Measurements from ENCODE around the gene CD58.

Gene CD58

GRCh38 chr1:116465845-116466685, 104.8 kb downstream of the CD58 start:
- no peak for DNase-seq

DNA sequence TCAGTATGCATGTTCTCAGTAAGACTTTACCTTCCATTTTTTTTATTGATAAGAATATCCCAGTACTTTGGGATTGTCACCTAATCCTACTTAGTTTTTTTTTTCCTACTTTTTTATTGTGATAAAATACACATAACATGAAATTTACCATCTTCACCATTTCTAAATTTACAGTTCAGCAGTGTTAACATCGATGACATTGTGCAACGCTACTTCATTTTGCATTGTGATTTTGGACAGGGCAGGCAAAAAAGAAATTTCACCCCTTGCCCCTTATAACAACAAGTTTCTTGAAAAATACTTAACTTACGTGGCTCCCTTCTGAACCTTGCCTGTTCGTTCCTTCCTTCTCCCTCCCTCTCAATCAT, 105.4 kb downstream of the CD58 start:
- no peak for DNase-seq
